GM12878 (cell line): ENCODE data around the gene LUZP2. TPM values are rescaled to one million over a fixed set of nuclear protein-coding genes. Genes with fewer than 3 reads are reported as not detected.

Experiments used
- ATAC-seq: fragments of 200-7000 bp; cut with Tn5 transposase; 3 replicates; pipeline ENCODE4 v1.9.1; 2020; ENCODE audit warnings: mild to moderate bottlenecking, moderate library complexity
- BruUV-seq: library from RNA; stranded (reverse); fragments of 400-500 nt; replicated peaks from 2 replicates; lab custom pipeline; 2021; lab: Mats Ljungman, UMichigan
- CTCF ChIA-PET: fragments of 300-600 bp; sonication (Branson Sonifier 250); formaldehyde crosslinking; extraction: SDS; loops from one replicate; lab custom pipeline; 2021; ENCODE audit warnings: inconsistent platforms; lab: Yijun Ruan, JAX
- POLR2A ChIA-PET: fragments of 350-600 bp; formaldehyde crosslinking; extraction: SDS; loops from one replicate; lab custom pipeline; 2021; ENCODE audit warnings: inconsistent platforms; lab: Charles Lee
- RAD21 ChIA-PET: fragments of 300-600 bp; sonication (Branson Sonifier 250); formaldehyde crosslinking; loops from one replicate; lab custom pipeline; 2023; ENCODE audit warnings: antibody characterized with exemption; ENCODE audit not compliant: unreplicated experiment; lab: Charles Lee
- SMC1A ChIA-PET: fragments of 300-600 bp; sonication (Branson Sonifier 250); formaldehyde crosslinking; loops from one replicate; lab custom pipeline; 2023; ENCODE audit not compliant: unreplicated experiment, uncharacterized antibody; lab: Charles Lee
- DNase-seq: peaks from one replicate; pipeline ENCODE4 v3.0.0-alpha.2; 2011; ENCODE audit warnings: low read depth, low spot score
- FAIRE-seq: peaks from 3 replicates; lab custom pipeline; 2011; peaks lifted over from hg19 to GRCh38; lab: Jason Lieb, UNC
- H2AFZ ChIP-seq: 2 replicates; pipeline ENCODE4 v1.6.0; 2011; ENCODE audit warnings: low read depth, low read length, control low read depth; ENCODE audit not compliant: control insufficient read depth
- H3K27ac ChIP-seq: 2 replicates; pipeline ENCODE4 v1.5.1; 2011; ENCODE audit warnings: control low read depth; ENCODE audit not compliant: control insufficient read depth, insufficient read depth
- H3K27me3 ChIP-seq, 2 experiments: replicated peaks in 1 of 2; 2 replicates each; pipeline versions ENCODE4 v1.6.0 to v1.6.1; 2011; ENCODE audit warnings: low read length in 1 of 2; ENCODE audit not compliant: control insufficient read depth in 2 of 2, insufficient read depth in 2 of 2
- H3K36me3 ChIP-seq, 2 experiments: 2 replicates each; pipeline ENCODE4 v1.5.1; 2011; ENCODE audit warnings: low read length in 1 of 2; ENCODE audit not compliant: control insufficient read depth in 2 of 2, insufficient read depth in 2 of 2
- H3K4me1 ChIP-seq: 2 replicates; pipeline ENCODE4 v1.6.1; 2011; ENCODE audit warnings: mild to moderate bottlenecking, low read length, moderate library complexity, mixed read lengths; ENCODE audit not compliant: control insufficient read depth, insufficient read depth
- H3K4me2 ChIP-seq: 2 replicates; pipeline ENCODE4 v1.6.0; 2011; ENCODE audit warnings: control low read depth; ENCODE audit not compliant: control insufficient read depth, insufficient read depth
- H3K4me3 ChIP-seq: fragments of 200-600 bp; sonication (generic); 2 replicates; pipeline ENCODE4 v1.5.1; 2016
- H3K79me2 ChIP-seq: 2 replicates; pipeline ENCODE4 v1.6.0; 2011; ENCODE audit warnings: low read length; ENCODE audit not compliant: control insufficient read depth, insufficient read depth
- H3K9ac ChIP-seq: 2 replicates; pipeline ENCODE4 v1.8.0; 2011; ENCODE audit warnings: low read length, control low read depth, mixed read lengths; ENCODE audit not compliant: control insufficient read depth, insufficient read depth
- H3K9me3 ChIP-seq: replicated peaks from 3 replicates; pipeline ENCODE4 v1.5.1; 2011; ENCODE audit warnings: mild to moderate bottlenecking, low read length; ENCODE audit not compliant: control insufficient read depth, insufficient read depth
- H4K20me1 ChIP-seq: 2 replicates; pipeline ENCODE4 v1.6.0; 2011; ENCODE audit not compliant: control insufficient read depth, insufficient read depth
- CHD1 ChIP-seq: IDR thresholded peaks from 2 replicates; pipeline ENCODE4 v1.6.1; 2012; ENCODE audit warnings: low read depth, low read length, improper control_type of control experiment
- MEF2A ChIP-seq: IDR thresholded peaks from 2 replicates; pipeline ENCODE4 v1.6.1; 2011; ENCODE audit warnings: low read depth, mild to moderate bottlenecking, low read length, moderate library complexity; ENCODE audit not compliant: insufficient read depth
- PKNOX1 ChIP-seq: fragments of 450-650 bp; IDR thresholded peaks from 2 replicates; pipeline ENCODE4 v1.6.1; 2016; ENCODE audit warnings: mild to moderate bottlenecking
- POLR2AphosphoS5 ChIP-seq: IDR thresholded peaks from 2 replicates; pipeline ENCODE4 v1.6.1; 2011; ENCODE audit warnings: mild to moderate bottlenecking, low read length, inconsistent platforms
- RBBP5 ChIP-seq: fragments of 200-600 bp; sonication (generic); conservative IDR thresholded peaks from 2 replicates; pipeline ENCODE4 v1.6.1; 2016
- WGBS: methylation state at CpG from one replicate; pipeline ENCODE4 v1.1.6; 2016; ENCODE audit warnings: low lambda C conversion rate; ENCODE audit not compliant: insufficient replicate concordance, insufficient coverage; ENCODE audit errors: missing lambda C conversion rate; 5-methylcytosine and 5-hydroxymethylcytosine counted together
- in situ Hi-C: fragments of 300-500 bp; cut with MboI; formaldehyde crosslinking; loops from 9 replicates; pipeline ENCODE4 v1.14.3; 2018; ENCODE audit warnings: mixed read lengths
- intact Hi-C: fragments of 100-400 bp; cut with micrococcal nuclease; formaldehyde crosslinking; loops from one replicate; pipeline ENCODE4 v1.14.2; 2022; ENCODE audit not compliant: unreplicated experiment
- polyA plus RNA-seq, 11 experiments: library from polyadenylated mRNA; depleted of rRNA in 4 of 11; unstranded in 6 of 11; stranded (reverse) in 5 of 11; fragments of >200 nt; fragmentation: Nextera tagmentation in 4 of 11; fragmentation: Illumina TruSeq in 1 of 11; extraction: Ambion mirVana in 4 of 11; extraction: Trizol in 1 of 11; gene quantifications; 1 replicate in 1 of 11; 2 replicates in 10 of 11; pipeline versions ENCODE4 v1.2.1 to v1.2.3, GENCODE V29; 2011 to 2016; ENCODE audit warnings: inconsistent platforms in 2 of 11, missing spikeins in 2 of 11, low read depth in 1 of 11
- total RNA-seq, 4 experiments: library from RNA; depleted of rRNA in 3 of 4; stranded (reverse); fragments of >200 nt in 3 of 4; fragmentation: Illumina TruSeq in 1 of 4; extraction: Trizol in 1 of 4; gene quantifications; 2 replicates each; pipeline versions ENCODE4 v1.2.1 to v1.2.3, GENCODE V29; 2013 to 2021
- TF ChIP-seq, protein P1 (sequence below): IDR thresholded peaks from 2 replicates; pipeline ENCODE4 v1.6.1; 2012; ENCODE audit warnings: low read depth, low read length, improper control_type of control experiment
- TF ChIP-seq, protein P2 (sequence below): IDR thresholded peaks from 2 replicates; pipeline ENCODE4 v1.6.1; 2012; ENCODE audit warnings: mild to moderate bottlenecking, low read depth, low read length

The LUZP2 gene
- total and polyA plus RNA-seq, 10 of the 15 experiments (the other 5 are each of a cell fraction or from before 2014, with no cell fraction given), result not detected

DNA sequence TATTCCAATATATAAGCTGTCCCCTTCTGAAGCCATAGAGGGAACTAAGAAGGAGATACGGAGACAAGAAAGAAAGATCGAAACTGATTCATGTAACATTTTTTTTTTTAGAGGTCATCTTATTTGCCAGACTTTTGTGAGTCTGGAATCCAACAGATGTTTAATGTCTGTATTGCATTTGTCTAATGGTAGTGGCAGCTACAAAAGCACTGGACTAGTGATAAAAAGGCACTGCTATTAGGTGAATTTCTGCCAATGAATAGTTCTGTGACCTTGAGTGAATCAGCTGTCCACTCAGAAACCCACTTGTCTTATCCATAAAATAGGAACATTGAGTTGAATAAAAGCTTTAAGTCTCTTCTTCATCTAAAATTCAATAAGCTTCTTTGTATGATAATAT lies 25.8 kb upstream of the LUZP2 start:
- ChIA-PET CTCF (interaction anchor here (1.0 kb wide), 1 partner anchor 13 kb away, joined by 3 read pairs; no protein-coding TSS in a partner anchor), RAD21 (no interaction called here), SMC1A (no interaction called here), POLR2A (no interaction called here)
- no peaks in the 10 kb centered on the region for H3K79me2 ChIP-seq
- intact Hi-C loops (no loop called here), in situ Hi-C loops (no loop called here)
- DNase-seq (no peak), FAIRE-seq (no peak), ATAC-seq (no peak)
- H3K36me3 ChIP-seq, result no peaks in the 10 kb centered on the region
- H4K20me1 ChIP-seq, result no peaks in the 10 kb centered on the region
- no peak overlapping the region for H3K4me3 ChIP-seq
- no peak for TF ChIP-seq POLR2AphosphoS5
- TF ChIP-seq RBBP5, result no peak
- TF ChIP-seq, protein P1, sequence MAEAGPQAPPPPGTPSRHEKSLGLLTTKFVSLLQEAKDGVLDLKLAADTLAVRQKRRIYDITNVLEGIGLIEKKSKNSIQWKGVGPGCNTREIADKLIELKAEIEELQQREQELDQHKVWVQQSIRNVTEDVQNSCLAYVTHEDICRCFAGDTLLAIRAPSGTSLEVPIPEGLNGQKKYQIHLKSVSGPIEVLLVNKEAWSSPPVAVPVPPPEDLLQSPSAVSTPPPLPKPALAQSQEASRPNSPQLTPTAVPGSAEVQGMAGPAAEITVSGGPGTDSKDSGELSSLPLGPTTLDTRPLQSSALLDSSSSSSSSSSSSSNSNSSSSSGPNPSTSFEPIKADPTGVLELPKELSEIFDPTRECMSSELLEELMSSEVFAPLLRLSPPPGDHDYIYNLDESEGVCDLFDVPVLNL, result no peak
- no peak for TF ChIP-seq CHD1
- TF ChIP-seq MEF2A, result no peak
- TF ChIP-seq, protein P2, sequence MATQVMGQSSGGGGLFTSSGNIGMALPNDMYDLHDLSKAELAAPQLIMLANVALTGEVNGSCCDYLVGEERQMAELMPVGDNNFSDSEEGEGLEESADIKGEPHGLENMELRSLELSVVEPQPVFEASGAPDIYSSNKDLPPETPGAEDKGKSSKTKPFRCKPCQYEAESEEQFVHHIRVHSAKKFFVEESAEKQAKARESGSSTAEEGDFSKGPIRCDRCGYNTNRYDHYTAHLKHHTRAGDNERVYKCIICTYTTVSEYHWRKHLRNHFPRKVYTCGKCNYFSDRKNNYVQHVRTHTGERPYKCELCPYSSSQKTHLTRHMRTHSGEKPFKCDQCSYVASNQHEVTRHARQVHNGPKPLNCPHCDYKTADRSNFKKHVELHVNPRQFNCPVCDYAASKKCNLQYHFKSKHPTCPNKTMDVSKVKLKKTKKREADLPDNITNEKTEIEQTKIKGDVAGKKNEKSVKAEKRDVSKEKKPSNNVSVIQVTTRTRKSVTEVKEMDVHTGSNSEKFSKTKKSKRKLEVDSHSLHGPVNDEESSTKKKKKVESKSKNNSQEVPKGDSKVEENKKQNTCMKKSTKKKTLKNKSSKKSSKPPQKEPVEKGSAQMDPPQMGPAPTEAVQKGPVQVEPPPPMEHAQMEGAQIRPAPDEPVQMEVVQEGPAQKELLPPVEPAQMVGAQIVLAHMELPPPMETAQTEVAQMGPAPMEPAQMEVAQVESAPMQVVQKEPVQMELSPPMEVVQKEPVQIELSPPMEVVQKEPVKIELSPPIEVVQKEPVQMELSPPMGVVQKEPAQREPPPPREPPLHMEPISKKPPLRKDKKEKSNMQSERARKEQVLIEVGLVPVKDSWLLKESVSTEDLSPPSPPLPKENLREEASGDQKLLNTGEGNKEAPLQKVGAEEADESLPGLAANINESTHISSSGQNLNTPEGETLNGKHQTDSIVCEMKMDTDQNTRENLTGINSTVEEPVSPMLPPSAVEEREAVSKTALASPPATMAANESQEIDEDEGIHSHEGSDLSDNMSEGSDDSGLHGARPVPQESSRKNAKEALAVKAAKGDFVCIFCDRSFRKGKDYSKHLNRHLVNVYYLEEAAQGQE, result no peak
- no peak for TF ChIP-seq PKNOX1
- H3K27me3 ChIP-seq, result no peaks in the 10 kb centered on the region
- WGBS, result 0% methylated on average over 2 of the region's 2 CpGs
- H3K9ac ChIP-seq, result no peak overlapping the region
- BruUV-seq, result no TSS peak
- H3K9me3 ChIP-seq, result no peaks in the 10 kb centered on the region
- H3K4me2 ChIP-seq, result no peak overlapping the region
- no peaks in the 10 kb centered on the region for H3K4me1 ChIP-seq
- no peak overlapping the region for H2AFZ ChIP-seq
- no peak overlapping the region for H3K27ac ChIP-seq
